Naive B cell (primary cell): ENCODE results near the gene DDX10. TPM values are rescaled to one million over a fixed set of nuclear protein-coding genes. Genes with fewer than 3 reads are reported as not detected.
A peak's percentile ranks its signal among the peaks of the same experiment; 100 is the strongest.

ENCODE experiments used
- ATAC-seq, 2 donors: fragments of 150-1000 bp; cut with Tn5 transposase; 2 replicates each; pipeline ENCODE4 v1.10.0; 2021; ENCODE audit warnings: low read depth in 2 of 2, mild to moderate bottlenecking in 2 of 2, moderate library complexity in 2 of 2
- DNase-seq: peaks from one replicate; pipeline ENCODE4 v3.0.0; 2022
- H3K27ac Mint-ChIP-seq, 6 donors: one replicate each; pipeline ENCODE4 v1.8.0; 2020 to 2022; ENCODE audit warnings: mild to moderate bottlenecking in 6 of 6, mixed read lengths in 6 of 6, moderate library complexity in 5 of 6, inconsistent platforms in 2 of 6
- H3K27me3 Mint-ChIP-seq, 3 donors: one replicate each; pipeline ENCODE4 v1.8.0; 2021 to 2022; ENCODE audit warnings: mixed read lengths in 3 of 3, mild to moderate bottlenecking in 1 of 3
- H3K36me3 Mint-ChIP-seq, 2 donors: one replicate each; pipeline ENCODE4 v1.8.0; 2020 to 2022; ENCODE audit warnings: mixed read lengths in 2 of 2, inconsistent platforms in 1 of 2, mild to moderate bottlenecking in 1 of 2
- H3K4me1 Mint-ChIP-seq, 3 donors: one replicate each; pipeline ENCODE4 v1.8.0; 2020 to 2022; ENCODE audit warnings: mixed read lengths in 3 of 3, inconsistent platforms in 1 of 3, mild to moderate bottlenecking in 1 of 3, moderate library complexity in 1 of 3
- H3K4me3 Mint-ChIP-seq, 8 donors: one replicate each; pipeline ENCODE4 v1.8.0; 2020 to 2022; ENCODE audit warnings: mild to moderate bottlenecking in 8 of 8, mixed read lengths in 8 of 8, moderate library complexity in 8 of 8, inconsistent platforms in 2 of 8
- H3K9me3 Mint-ChIP-seq, 7 donors: one replicate each; pipeline ENCODE4 v1.8.0; 2020 to 2022; ENCODE audit warnings: mixed read lengths in 7 of 7, mild to moderate bottlenecking in 5 of 7, inconsistent platforms in 2 of 7, moderate library complexity in 1 of 7
- polyA plus RNA-seq, 6 donors: library from polyadenylated mRNA; unstranded; fragments of 300-500 nt; fragmentation: Illumina TruSeq; gene quantifications; one replicate each; pipeline ENCODE4 v1.2.3, GENCODE V29; 2021; ENCODE audit warnings: low read depth in 6 of 6

Gene DDX10
- polyA plus RNA-seq, 6 donors from 2014 or later: 14.0 to 24.2 (median 18.9) TPM

- peak overlapping the region in 1 of 6 donors; percentile 5 for H3K27ac Mint-ChIP-seq
- no peak for ATAC-seq
Measured at GRCh38 chr11:108669711-108670110, 4.8 kb downstream of the DDX10 start.

DNA sequence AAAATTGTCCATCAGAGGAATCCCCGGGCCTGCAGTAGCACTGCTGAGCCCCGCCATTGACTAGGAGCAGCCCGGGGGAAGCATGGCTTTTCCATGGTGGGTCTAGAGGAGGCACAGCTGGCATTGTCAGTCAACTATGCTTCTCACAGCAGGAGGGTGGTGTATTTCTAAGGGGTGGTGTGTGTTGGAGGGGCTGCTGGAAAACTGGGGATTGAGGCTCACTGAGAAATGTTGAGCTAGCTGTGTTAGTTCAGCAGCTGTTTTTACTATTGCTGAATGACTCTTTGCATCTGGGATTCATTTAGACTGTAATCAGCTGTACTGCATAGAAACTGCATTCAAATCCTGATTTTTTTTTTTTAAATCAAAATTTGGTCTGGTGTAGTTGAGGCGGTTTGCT lies 5.6 kb downstream of the DDX10 start:
- Mint-ChIP-seq H3K27ac (peak overlapping the region in 1 of 6 donors; percentile 5), H3K4me3 (no peak overlapping the region), H3K4me1 (peaks cover 39 to 59% (median 53%) of the 10 kb centered on the region in 3 donors), H3K36me3 (peaks cover 0 to 22% of the 10 kb centered on the region in 2 donors), H3K9me3 (peaks cover 0 to 2% (median 0%) of the 10 kb centered on the region in 7 donors), H3K27me3 (no peaks in the 10 kb centered on the region)
- DNase-seq: no peak
- ATAC-seq: no peak

More at GRCh38 chr11:108669711-108670110, 4.8 kb downstream of the DDX10 start:
- no peaks in the 10 kb centered on the region for H3K27me3 Mint-ChIP-seq
- H3K36me3 Mint-ChIP-seq: peaks cover 0 to 18% of the 10 kb centered on the region in 2 donors
- no peak overlapping the region for H3K4me3 Mint-ChIP-seq
- no peak for DNase-seq
- peaks cover 44 to 65% (median 55%) of the 10 kb centered on the region in 3 donors for H3K4me1 Mint-ChIP-seq
- H3K9me3 Mint-ChIP-seq: peaks cover 0 to 2% (median 0%) of the 10 kb centered on the region in 7 donors

GRCh38 chr11:108672113-108672512 lies 7.2 kb downstream of the DDX10 start:
- H3K36me3 Mint-ChIP-seq: peaks cover 4 to 22% of the 10 kb centered on the region in 2 donors
- no peaks in the 10 kb centered on the region for H3K27me3 Mint-ChIP-seq
- peak overlapping the region in 1 of 6 donors; percentile 77 for H3K27ac Mint-ChIP-seq
- ATAC-seq (no peak), DNase-seq (no peak)
- H3K9me3 Mint-ChIP-seq: peaks cover 0 to 2% (median 0%) of the 10 kb centered on the region in 7 donors
- no peak overlapping the region for H3K4me3 Mint-ChIP-seq
- peaks cover 22 to 42% (median 38%) of the 10 kb centered on the region in 3 donors for H3K4me1 Mint-ChIP-seq

DNA sequence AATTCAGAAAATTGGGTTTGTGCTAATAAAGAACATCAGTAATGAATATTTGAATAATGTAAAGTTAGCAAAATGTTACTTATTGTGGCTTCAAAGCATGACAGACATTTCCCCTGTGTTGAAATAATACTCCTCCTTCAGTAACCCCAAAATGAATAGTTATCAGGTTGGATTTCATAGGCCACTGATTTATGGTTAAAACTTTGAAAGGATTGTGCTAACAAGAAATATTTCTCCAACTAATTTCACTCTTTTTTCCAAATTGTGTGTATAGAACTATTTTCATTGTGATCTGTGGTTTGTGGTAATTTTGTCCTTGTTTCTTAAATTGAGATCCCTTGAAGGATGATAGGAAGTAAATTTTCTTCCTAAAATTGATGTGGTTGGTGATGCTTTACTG lies 7.9 kb downstream of the DDX10 start:
- Mint-ChIP-seq H3K4me3 (no peak overlapping the region), H3K27ac (no peak overlapping the region), H3K36me3 (peaks cover 8 to 22% of the 10 kb centered on the region in 2 donors), H3K9me3 (peaks cover 0 to 2% (median 0%) of the 10 kb centered on the region in 7 donors), H3K27me3 (no peaks in the 10 kb centered on the region), H3K4me1 (peaks cover 17 to 36% (median 35%) of the 10 kb centered on the region in 3 donors)
- no peak for DNase-seq
- ATAC-seq: no peak

DNA sequence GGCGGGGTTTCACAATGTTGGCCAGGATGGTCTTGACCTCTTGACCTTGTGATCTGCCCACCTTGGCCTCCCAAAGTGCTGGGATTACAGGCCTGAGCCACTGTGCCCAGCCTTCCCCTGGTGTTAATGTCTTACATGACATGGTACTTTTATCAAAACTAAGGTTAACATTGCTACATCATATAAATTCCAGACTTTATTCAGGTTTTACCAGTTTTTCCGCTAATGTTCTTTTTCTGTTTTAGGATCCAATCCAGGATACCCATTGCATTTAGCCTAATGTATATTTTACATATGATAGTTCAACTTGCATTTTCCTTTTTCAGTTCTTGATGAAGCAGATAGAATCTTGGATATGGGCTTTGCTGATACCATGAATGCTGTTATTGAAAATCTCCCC lies 14.2 kb downstream of the DDX10 start:
- peaks cover 0 to 4% (median 0%) of the 10 kb centered on the region in 3 donors for H3K4me1 Mint-ChIP-seq

DNA sequence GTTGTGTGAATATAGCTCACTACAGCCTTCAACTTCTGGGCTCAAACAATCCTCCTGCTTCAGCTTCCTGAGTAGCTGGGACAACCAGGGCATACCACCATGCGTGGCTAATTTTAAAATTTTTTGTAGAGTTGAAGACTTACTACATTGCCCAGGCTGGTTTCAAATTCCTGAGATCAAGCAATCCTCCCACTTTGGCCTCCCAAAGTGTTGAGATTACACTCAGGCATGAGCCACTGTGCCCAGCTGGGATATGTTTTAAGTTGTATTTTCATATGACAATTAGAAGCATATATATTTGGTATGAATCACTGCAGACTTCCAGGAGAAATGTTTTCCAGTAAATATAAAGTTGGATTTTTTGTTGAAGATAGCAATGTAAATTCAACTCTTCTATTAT lies 15.4 kb downstream of the DDX10 start:
- Mint-ChIP-seq H3K9me3 (no peaks in the 10 kb centered on the region), H3K36me3 (peaks cover 15 to 24% of the 10 kb centered on the region in 2 donors), H3K4me3 (no peak overlapping the region), H3K27ac (no peak overlapping the region), H3K27me3 (no peaks in the 10 kb centered on the region), H3K4me1 (no peaks in the 10 kb centered on the region)
- ATAC-seq (no peak), DNase-seq (no peak)

More for the DNA sequence above, 14.2 kb downstream of the DDX10 start:
- H3K27me3 Mint-ChIP-seq: no peaks in the 10 kb centered on the region
- H3K36me3 Mint-ChIP-seq: peaks cover 22 to 23% of the 10 kb centered on the region in 2 donors
- H3K27ac Mint-ChIP-seq: no peak overlapping the region
- DNase-seq: no peak
- no peak for ATAC-seq
- no peaks in the 10 kb centered on the region for H3K9me3 Mint-ChIP-seq
- H3K4me3 Mint-ChIP-seq: no peak overlapping the region

DNA sequence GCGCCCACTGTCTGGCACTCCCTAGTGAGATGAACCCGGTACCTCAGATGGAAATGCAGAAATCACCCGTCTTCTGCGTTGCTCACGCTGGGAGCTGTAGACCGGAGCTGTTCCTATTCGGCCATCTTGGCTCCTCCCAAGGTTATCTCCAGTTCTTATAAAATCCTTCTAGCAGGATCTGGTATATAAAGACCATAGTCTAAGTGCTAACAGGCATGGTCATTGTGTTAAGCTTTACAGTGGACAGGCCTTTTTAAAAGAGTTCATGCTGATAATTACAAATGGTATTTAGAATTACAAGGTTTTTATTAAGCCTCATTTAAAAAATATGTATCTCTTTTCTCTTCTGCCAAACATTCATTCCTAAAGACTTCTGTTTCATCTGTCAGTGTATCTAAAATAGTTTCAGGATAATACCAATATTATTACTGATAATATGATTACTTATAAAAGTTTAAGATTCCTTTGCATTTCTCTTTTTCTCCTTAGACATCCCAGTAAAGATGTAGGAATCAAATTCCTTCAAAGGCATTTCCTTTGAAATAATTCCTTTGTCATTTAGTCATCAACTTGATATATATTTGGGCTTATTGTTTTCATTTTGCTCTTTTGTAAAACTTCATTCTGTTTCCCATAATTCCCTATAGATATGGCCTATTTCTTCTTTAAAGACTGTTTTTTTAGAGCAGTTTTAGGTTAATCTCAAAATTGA lies 20.7 kb downstream of the DDX10 start:
- DNase-seq (no peak), ATAC-seq (no peak)
- H3K27ac Mint-ChIP-seq: no peak overlapping the region
- H3K27me3 Mint-ChIP-seq: no peaks in the 10 kb centered on the region
- no peaks in the 10 kb centered on the region for H3K9me3 Mint-ChIP-seq
- no peaks in the 10 kb centered on the region for H3K4me1 Mint-ChIP-seq
- no peak overlapping the region for H3K4me3 Mint-ChIP-seq
- H3K36me3 Mint-ChIP-seq: peaks cover 23 to 29% of the 10 kb centered on the region in 2 donors

- no peaks in the 10 kb centered on the region for H3K27me3 Mint-ChIP-seq
- H3K4me1 Mint-ChIP-seq: peaks cover 0 to 6% (median 4%) of the 10 kb centered on the region in 3 donors
- peaks cover 11 to 14% of the 10 kb centered on the region in 2 donors for H3K36me3 Mint-ChIP-seq
- H3K4me3 Mint-ChIP-seq: no peak overlapping the region
- no peak for DNase-seq
- no peak overlapping the region for H3K27ac Mint-ChIP-seq
- ATAC-seq: no peak
- no peaks in the 10 kb centered on the region for H3K9me3 Mint-ChIP-seq
Measured at GRCh38 chr11:108693852-108694251, 29.0 kb downstream of the DDX10 start.

DNA sequence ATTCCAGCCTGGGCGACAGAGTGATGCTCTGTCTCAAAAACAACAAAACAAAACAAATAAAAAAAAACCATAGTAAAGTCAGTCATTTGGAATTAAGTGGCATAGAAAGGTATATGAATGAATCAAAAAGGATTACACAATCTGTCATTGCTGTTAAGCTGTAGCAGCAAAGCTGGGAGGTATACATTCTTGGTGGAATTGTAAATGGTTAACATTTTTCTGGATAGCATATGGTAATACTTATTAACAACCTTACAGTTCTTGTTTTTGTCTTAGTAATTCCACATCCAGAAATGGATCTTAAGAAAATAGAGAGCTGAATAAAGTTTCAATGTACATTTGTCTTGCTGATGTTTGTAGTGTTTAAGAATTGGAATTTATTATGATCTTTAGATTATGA lies 30.0 kb downstream of the DDX10 start:
- Mint-ChIP-seq H3K4me3 (no peak overlapping the region), H3K36me3 (peaks cover under 1 to 5% of the 10 kb centered on the region in 2 donors), H3K9me3 (no peaks in the 10 kb centered on the region), H3K27ac (peak overlapping the region in 1 of 6 donors; percentile 28), H3K4me1 (peaks cover 0 to 6% (median 4%) of the 10 kb centered on the region in 3 donors), H3K27me3 (no peaks in the 10 kb centered on the region)
- ATAC-seq: no peak
- DNase-seq: no peak

DNA sequence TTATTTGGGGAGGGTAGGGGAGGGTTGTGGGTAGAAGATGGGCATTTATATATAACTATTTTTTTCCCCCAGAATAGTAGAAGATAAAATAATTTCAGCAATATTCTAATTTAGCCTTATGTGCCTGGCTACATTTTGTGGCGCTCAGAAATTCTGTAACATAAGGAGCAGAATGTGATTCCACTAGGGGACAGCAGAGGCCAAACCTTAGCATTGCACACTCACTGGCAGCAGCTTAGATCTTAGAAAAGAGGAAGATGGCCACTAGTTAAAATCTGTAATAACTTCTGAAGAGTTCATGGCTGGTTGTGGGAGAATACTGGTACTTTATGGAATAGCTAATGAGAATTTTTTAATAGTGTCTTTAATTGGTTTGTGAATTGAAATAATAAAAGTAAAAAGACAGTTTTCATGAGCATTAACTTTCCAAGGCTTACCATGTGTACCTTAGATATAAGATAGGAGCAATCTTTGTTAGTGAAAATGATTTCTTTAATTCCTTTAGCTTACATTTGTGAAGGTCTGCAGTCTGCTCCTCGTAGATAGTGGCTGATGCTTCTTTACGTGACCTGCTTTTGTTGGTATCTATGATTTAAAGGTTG lies 33.1 kb downstream of the DDX10 start:
- ATAC-seq (peak; percentile 98 to 99), DNase-seq (peak; percentile 40)
- H3K4me3 Mint-ChIP-seq: no peak overlapping the region
- no peaks in the 10 kb centered on the region for H3K27me3 Mint-ChIP-seq
- H3K4me1 Mint-ChIP-seq: peaks cover 0 to 6% (median 4%) of the 10 kb centered on the region in 3 donors
- H3K27ac Mint-ChIP-seq: no peak overlapping the region
- H3K9me3 Mint-ChIP-seq: no peaks in the 10 kb centered on the region
- peaks cover 7 to 10% of the 10 kb centered on the region in 2 donors for H3K36me3 Mint-ChIP-seq

DNA sequence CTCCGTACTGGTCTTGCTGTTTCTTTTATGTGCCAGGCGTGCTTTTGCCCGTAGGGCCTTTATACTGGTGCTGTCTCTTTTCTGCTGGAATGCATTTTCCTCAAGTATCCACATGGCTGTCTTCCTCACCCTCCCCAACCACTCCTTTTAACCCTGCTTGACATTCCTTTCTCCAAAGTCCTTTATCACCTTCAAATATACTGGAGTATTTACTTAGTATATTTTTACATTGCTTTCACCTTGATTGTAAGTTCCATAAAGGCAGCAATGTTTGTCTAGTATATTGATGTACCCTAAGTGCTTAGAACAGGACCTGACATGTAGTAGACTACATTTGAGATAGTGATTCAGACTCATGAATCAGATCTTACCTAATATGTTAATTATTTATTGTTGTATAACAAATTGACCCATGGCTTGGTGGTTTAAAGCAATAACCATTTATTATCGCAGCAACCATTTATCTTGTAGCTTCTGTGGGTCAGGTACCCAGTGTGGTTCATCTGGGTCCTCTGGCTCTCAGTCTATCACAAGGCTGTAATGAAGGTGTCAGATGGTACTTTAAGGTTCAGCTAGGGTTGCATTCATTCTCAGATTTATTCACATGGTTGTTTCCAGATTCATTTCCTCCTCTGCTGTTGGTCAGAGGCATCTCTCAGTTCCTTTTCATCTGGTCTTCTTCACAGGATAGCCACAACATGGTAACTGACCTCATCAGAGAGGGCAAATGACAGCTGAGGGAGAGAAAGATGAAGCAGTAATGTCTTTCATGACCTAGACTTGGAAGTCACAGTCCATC lies 34.2 kb downstream of the DDX10 start:
- no peaks in the 10 kb centered on the region for H3K9me3 Mint-ChIP-seq
- no peak for DNase-seq
- peaks cover 0 to 6% (median 4%) of the 10 kb centered on the region in 3 donors for H3K4me1 Mint-ChIP-seq
- H3K4me3 Mint-ChIP-seq: no peak overlapping the region
- peak overlapping the region in 2 of 6 donors; percentile 10 to 90 for H3K27ac Mint-ChIP-seq
- H3K27me3 Mint-ChIP-seq: no peaks in the 10 kb centered on the region
- H3K36me3 Mint-ChIP-seq: peaks cover 12 to 17% of the 10 kb centered on the region in 2 donors
- ATAC-seq: no peak

- Mint-ChIP-seq H3K27ac (peak overlapping the region in 1 of 6 donors; percentile 33), H3K9me3 (peaks cover 0 to 17% (median 13%) of the 10 kb centered on the region in 7 donors), H3K27me3 (no peaks in the 10 kb centered on the region), H3K36me3 (peaks cover 48 to 59% of the 10 kb centered on the region in 2 donors), H3K4me3 (no peak overlapping the region), H3K4me1 (no peaks in the 10 kb centered on the region)
- DNase-seq (no peak), ATAC-seq (no peak)
Measured at GRCh38 chr11:108703916-108704315, 39.0 kb downstream of the DDX10 start.

DNA sequence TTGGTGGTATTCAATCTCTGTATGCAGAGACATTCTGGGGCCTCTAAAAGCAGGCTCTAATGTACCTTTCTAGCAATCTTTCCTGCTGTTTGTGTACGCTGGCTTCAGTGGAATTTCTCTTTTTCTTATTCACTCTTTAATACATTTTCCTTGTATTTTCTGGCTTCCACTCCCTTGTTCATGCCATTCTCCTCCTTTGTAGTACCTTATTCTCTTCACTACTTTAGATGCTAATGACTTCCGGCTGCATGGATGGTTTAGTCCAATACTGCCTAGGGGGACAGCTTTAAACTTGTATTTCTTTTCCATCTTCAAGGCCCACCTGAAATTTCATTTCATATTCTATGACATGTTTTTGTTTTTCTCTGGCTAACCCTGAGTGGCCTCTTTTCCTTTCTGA lies 40.2 kb downstream of the DDX10 start:
- Mint-ChIP-seq H3K36me3 (peaks cover 58 to 70% of the 10 kb centered on the region in 2 donors), H3K27me3 (no peaks in the 10 kb centered on the region), H3K9me3 (peaks cover 0 to 24% (median 19%) of the 10 kb centered on the region in 7 donors), H3K4me1 (peaks cover 0 to 5% (median 0%) of the 10 kb centered on the region in 3 donors), H3K27ac (peak overlapping the region in 1 of 6 donors; percentile 26), H3K4me3 (no peak overlapping the region)
- ATAC-seq: no peak
- DNase-seq: no peak
